Activated CD8-positive, alpha-beta memory T cell treated with anti-CD3 and anti-CD28 coated beads, Interleukin-2, amount 50 U/mL, for 24 hours (primary cell): ENCODE measurements around the gene AWAT2.

ENCODE experiments used
- DNase-seq: peaks from one replicate; pipeline ENCODE4 v3.0.0-alpha.2; 2020; ENCODE audit errors: extremely low read depth

Gene AWAT2

GRCh38 chrX:70049925-70050324 lies at the start of gene AWAT2:
Gene AWAT2 (minus strand): TSS chrX:70049938. CDS start chrX:70049932, 6 bp downstream.
- DNase-seq: no peak

- no peak for DNase-seq
These were observed 46.3 kb upstream of the AWAT2 start for GRCh38 chrX:70096052-70096451.

- DNase-seq: no peak
These were observed 42.5 kb upstream of the AWAT2 start for GRCh38 chrX:70092247-70092646.

- no peak for DNase-seq
These were observed 40.0 kb upstream of the AWAT2 start for GRCh38 chrX:70089604-70090297.

GRCh38 chrX:70088751-70089150 lies 39.0 kb upstream of the AWAT2 start:
- no peak for DNase-seq

GRCh38 chrX:70087857-70088630 lies 38.3 kb upstream of the AWAT2 start:
- no peak for DNase-seq

- no peak for DNase-seq
These were observed 35.0 kb upstream of the AWAT2 start for GRCh38 chrX:70084592-70085240.

GRCh38 chrX:70082723-70083122 lies 33.0 kb upstream of the AWAT2 start:
- no peak for DNase-seq

- DNase-seq: no peak
These were observed 30.1 kb upstream of the AWAT2 start for GRCh38 chrX:70079870-70080269.

GRCh38 chrX:70079297-70079696 lies 29.6 kb upstream of the AWAT2 start:
- DNase-seq: no peak

- DNase-seq: no peak
These were observed 16.9 kb upstream of the AWAT2 start for GRCh38 chrX:70066646-70067045.

GRCh38 chrX:70062961-70063550 lies 13.3 kb upstream of the AWAT2 start:
- DNase-seq: no peak

- no peak for DNase-seq
These were observed 12.3 kb upstream of the AWAT2 start, which contains the start of gene OTUD6A for GRCh38 chrX:70062076-70062475. Gene OTUD6A (plus strand): TSS chrX:70062457. CDS start chrX:70062525, 68 bp downstream.

GRCh38 chrX:70054391-70054790 lies 4.7 kb upstream of the AWAT2 start:
- no peak for DNase-seq

- DNase-seq: no peak
These were observed 3.3 kb upstream of the AWAT2 start for GRCh38 chrX:70052895-70053615.

GRCh38 chrX:70049406-70049805 lies 332 bp downstream of the AWAT2 start:
- no peak for DNase-seq

- no peak for DNase-seq
These were observed 2.8 kb downstream of the AWAT2 start for GRCh38 chrX:70046978-70047377.

- no peak for DNase-seq
These were observed 5.0 kb downstream of the AWAT2 start for GRCh38 chrX:70044541-70045245.

GRCh38 chrX:70043685-70044084 lies 6.1 kb downstream of the AWAT2 start:
- no peak for DNase-seq

GRCh38 chrX:70042399-70043371 lies 7.1 kb downstream of the AWAT2 start:
- no peak for DNase-seq
